GM23338 (cell line): ENCODE results near the gene NECTIN1.

ENCODE experiments used
- EZH2 ChIP-seq: fragments of 200-600 bp; sonication (generic); IDR thresholded peaks from one replicate; pipeline ENCODE4 v1.8.0; 2017; ENCODE audit warnings: antibody characterized with exemption, mild to moderate bottlenecking, low read depth; ENCODE audit not compliant: unreplicated experiment
- NANOG ChIP-seq: IDR thresholded peaks from 2 replicates; pipeline ENCODE4 v1.6.1; 2016; ENCODE audit warnings: antibody characterized with exemption, borderline replicate concordance
- POLR2AphosphoS5 ChIP-seq: IDR thresholded peaks from 2 replicates; pipeline ENCODE4 v1.6.1; 2016; ENCODE audit warnings: antibody characterized with exemption, low read depth
- ZNF114 ChIP-seq: fragments of 250-450 bp; sonication (Bioruptor Pico); IDR thresholded peaks from 2 replicates; pipeline ENCODE4 v1.5.0; 2020; ENCODE audit warnings: mild to moderate bottlenecking, moderate library complexity
- TF ChIP-seq, protein P1 (sequence below), 2 experiments: fragments of 200-600 bp in 1 of 2; sonication (generic) in 1 of 2; conservative IDR thresholded peaks; 2 replicates each; pipeline versions ENCODE4 v1.5.1 to v1.6.1; 2016 to 2017; ENCODE audit warnings: antibody characterized with exemption in 2 of 2, low read depth in 2 of 2, mild to moderate bottlenecking in 2 of 2, moderate library complexity in 1 of 2
- TF ChIP-seq, protein P2 (sequence below): IDR thresholded peaks from one replicate; pipeline ENCODE4 v1.6.1; 2018; ENCODE audit warnings: antibody characterized with exemption; ENCODE audit not compliant: unreplicated experiment
- TF ChIP-seq, protein P3 (sequence below): IDR thresholded peaks from 2 replicates; pipeline ENCODE4 v1.6.1; 2016; ENCODE audit warnings: antibody characterized with exemption

DNA sequence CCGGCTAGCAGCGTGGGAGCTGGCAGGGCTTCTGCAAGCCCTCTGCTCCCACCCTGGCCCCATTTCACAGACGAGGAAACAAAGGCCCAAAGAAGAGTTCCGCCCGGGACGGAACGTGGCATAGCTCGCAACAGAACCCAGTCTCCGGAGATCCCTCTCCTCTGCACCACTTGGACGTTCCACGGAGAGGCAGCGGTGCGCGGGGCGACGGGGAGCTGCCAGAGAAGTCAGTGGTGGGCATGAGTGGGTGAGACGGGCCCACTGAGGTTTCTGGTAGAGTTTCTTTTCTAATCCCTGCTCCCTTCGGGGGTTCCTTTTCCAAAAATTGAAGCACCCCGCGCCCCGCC is 554 bp upstream of the NECTIN1 start:
- TF ChIP-seq, protein P1, sequence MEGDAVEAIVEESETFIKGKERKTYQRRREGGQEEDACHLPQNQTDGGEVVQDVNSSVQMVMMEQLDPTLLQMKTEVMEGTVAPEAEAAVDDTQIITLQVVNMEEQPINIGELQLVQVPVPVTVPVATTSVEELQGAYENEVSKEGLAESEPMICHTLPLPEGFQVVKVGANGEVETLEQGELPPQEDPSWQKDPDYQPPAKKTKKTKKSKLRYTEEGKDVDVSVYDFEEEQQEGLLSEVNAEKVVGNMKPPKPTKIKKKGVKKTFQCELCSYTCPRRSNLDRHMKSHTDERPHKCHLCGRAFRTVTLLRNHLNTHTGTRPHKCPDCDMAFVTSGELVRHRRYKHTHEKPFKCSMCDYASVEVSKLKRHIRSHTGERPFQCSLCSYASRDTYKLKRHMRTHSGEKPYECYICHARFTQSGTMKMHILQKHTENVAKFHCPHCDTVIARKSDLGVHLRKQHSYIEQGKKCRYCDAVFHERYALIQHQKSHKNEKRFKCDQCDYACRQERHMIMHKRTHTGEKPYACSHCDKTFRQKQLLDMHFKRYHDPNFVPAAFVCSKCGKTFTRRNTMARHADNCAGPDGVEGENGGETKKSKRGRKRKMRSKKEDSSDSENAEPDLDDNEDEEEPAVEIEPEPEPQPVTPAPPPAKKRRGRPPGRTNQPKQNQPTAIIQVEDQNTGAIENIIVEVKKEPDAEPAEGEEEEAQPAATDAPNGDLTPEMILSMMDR (conservative IDR thresholded peaks at IDR 0.05; ENCODE audit: low read depth in 2 of 2), result no peak
- TF ChIP-seq EZH2, result no peak
- TF ChIP-seq POLR2AphosphoS5, result no peak
- TF ChIP-seq, protein P2, sequence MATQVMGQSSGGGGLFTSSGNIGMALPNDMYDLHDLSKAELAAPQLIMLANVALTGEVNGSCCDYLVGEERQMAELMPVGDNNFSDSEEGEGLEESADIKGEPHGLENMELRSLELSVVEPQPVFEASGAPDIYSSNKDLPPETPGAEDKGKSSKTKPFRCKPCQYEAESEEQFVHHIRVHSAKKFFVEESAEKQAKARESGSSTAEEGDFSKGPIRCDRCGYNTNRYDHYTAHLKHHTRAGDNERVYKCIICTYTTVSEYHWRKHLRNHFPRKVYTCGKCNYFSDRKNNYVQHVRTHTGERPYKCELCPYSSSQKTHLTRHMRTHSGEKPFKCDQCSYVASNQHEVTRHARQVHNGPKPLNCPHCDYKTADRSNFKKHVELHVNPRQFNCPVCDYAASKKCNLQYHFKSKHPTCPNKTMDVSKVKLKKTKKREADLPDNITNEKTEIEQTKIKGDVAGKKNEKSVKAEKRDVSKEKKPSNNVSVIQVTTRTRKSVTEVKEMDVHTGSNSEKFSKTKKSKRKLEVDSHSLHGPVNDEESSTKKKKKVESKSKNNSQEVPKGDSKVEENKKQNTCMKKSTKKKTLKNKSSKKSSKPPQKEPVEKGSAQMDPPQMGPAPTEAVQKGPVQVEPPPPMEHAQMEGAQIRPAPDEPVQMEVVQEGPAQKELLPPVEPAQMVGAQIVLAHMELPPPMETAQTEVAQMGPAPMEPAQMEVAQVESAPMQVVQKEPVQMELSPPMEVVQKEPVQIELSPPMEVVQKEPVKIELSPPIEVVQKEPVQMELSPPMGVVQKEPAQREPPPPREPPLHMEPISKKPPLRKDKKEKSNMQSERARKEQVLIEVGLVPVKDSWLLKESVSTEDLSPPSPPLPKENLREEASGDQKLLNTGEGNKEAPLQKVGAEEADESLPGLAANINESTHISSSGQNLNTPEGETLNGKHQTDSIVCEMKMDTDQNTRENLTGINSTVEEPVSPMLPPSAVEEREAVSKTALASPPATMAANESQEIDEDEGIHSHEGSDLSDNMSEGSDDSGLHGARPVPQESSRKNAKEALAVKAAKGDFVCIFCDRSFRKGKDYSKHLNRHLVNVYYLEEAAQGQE, result no peak
- no peak for TF ChIP-seq NANOG
- no peak for TF ChIP-seq ZNF114 (CRISPR knock-in tag)
- TF ChIP-seq, protein P3, sequence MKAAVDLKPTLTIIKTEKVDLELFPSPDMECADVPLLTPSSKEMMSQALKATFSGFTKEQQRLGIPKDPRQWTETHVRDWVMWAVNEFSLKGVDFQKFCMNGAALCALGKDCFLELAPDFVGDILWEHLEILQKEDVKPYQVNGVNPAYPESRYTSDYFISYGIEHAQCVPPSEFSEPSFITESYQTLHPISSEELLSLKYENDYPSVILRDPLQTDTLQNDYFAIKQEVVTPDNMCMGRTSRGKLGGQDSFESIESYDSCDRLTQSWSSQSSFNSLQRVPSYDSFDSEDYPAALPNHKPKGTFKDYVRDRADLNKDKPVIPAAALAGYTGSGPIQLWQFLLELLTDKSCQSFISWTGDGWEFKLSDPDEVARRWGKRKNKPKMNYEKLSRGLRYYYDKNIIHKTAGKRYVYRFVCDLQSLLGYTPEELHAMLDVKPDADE, result no peak
